Esophagus squamous epithelium (tissue), 4 donors: Measurements from ENCODE around the gene NDUFB11.

Experiments
- CTCF ChIP-seq, 6 experiments: fragments of 450-650 bp in 4 of 6; fragments of 200-600 bp in 2 of 6; sonication (generic) in 2 of 6; IDR thresholded peaks; one replicate each; pipeline ENCODE4 v1.5.1; 2016 to 2019; ENCODE audit warnings: antibody characterized with exemption in 6 of 6, mild to moderate bottlenecking in 4 of 6, moderate library complexity in 4 of 6
- POLR2A ChIP-seq, 4 donors: fragments of 450-650 bp; IDR thresholded peaks; one replicate each; pipeline ENCODE4 v1.6.1; 2017; ENCODE audit warnings: antibody characterized with exemption in 4 of 4, mild to moderate bottlenecking in 4 of 4, moderate library complexity in 3 of 4

DNA sequence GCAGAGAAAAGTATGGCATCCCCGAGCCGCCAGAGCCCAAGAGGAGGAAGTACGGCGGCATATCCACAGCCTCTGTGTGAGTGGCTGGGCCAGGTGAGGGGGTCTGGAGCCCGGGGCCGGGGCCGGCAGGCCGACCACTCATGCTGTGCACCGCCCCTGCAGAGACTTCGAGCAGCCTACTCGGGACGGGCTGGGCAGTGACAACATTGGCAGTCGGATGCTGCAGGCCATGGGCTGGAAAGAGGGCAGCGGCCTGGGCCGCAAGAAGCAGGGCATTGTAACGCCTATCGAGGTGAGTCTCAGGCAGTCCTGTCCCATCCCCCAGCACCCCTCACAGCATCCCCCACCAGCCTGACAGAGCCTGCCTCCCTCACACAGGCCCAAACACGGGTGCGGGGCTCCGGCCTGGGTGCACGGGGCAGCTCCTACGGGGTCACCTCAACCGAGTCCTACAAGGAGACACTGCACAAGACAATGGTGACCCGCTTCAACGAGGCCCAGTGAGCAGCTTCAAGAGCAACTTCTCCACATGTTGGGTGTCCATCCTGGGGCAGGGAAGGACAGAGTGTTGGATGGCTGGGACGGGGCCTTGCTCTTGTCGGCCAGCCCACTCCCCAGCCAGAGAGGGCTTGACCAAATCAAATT, 41.7 kb upstream of the NDUFB11 start:
- TF ChIP-seq CTCF (IDR thresholded peaks at IDR 0.05) (no peak), POLR2A (IDR thresholded peaks at IDR 0.05) (no peak)
